K562 (cell line): ENCODE measurements around the gene PREX1. TPM values are rescaled to one million over a fixed set of nuclear protein-coding genes. Genes with fewer than 3 reads are reported as not detected.

Experiments
- ATAC-seq: fragments of 200-7000 bp; cut with Tn5 transposase; 3 replicates; pipeline ENCODE4 v1.9.1; 2020; ENCODE audit warnings: moderate library complexity
- BruUV-seq: library from RNA; stranded (reverse); fragments of 400-500 nt; replicated peaks from 2 replicates; lab custom pipeline; 2021; lab: Mats Ljungman, UMichigan
- CTCF ChIA-PET: fragments of 300-600 bp; formaldehyde crosslinking; extraction: SDS; loops from one replicate; lab custom pipeline; 2021; ENCODE audit warnings: low intra/inter-chr PET ratio; lab: Yijun Ruan, JAX
- POLR2A ChIA-PET: fragments of 300-600, 350-650 bp; sonication (Branson Sonifier 250); formaldehyde crosslinking; extraction: SDS; loops from one replicate; lab custom pipeline; 2021; ENCODE audit warnings: antibody characterized with exemption, inconsistent platforms; lab: Yijun Ruan, JAX
- DNase-seq, 4 experiments: peaks; one replicate each; pipeline versions ENCODE4 v3.0.0 to v3.0.0-alpha.2; 2011 to 2018; ENCODE audit warnings: low spot score in 3 of 4, mixed read lengths in 3 of 4; ENCODE audit errors: extremely low read depth in 1 of 4
- FAIRE-seq: peaks from 2 replicates; lab custom pipeline; 2011; peaks lifted over from hg19 to GRCh38; lab: Jason Lieb, UNC
- H2AFZ ChIP-seq: 2 replicates; pipeline ENCODE4 v1.6.0; 2011; ENCODE audit warnings: low read depth, low read length, control low read depth, inconsistent platforms
- H3K27ac ChIP-seq: fragments of 200-600 bp; 3 replicates; pipeline ENCODE4 v1.8.0; 2011; ENCODE audit warnings: low read depth, mild to moderate bottlenecking, control low read depth, inconsistent platforms, low read length, moderate library complexity, mixed read lengths; ENCODE audit errors: extremely low read depth
- H3K27me3 ChIP-seq, 2 experiments: fragments of 300-600 bp in 1 of 2; 2 replicates in 1 of 2; 3 replicates in 1 of 2; pipeline versions ENCODE4 v1.6.0 to v1.8.0; 2011; ENCODE audit warnings: inconsistent platforms in 2 of 2, low read length in 2 of 2, mild to moderate bottlenecking in 1 of 2, mixed read lengths in 1 of 2, moderate library complexity in 1 of 2; ENCODE audit not compliant: control insufficient read depth in 2 of 2, insufficient read depth in 2 of 2
- H3K36me3 ChIP-seq: fragments of 300-600 bp; 3 replicates; pipeline ENCODE4 v1.8.0; 2011; ENCODE audit warnings: mild to moderate bottlenecking, low read length, inconsistent platforms; ENCODE audit not compliant: control insufficient read depth, insufficient read depth
- H3K4me1 ChIP-seq, 2 experiments: fragments of 200-600 bp in 1 of 2; replicated peaks in 1 of 2; 2 replicates in 1 of 2; 3 replicates in 1 of 2; pipeline versions ENCODE4 v1.5.1 to v1.8.0; 2011; ENCODE audit warnings: inconsistent platforms in 2 of 2, low read length in 2 of 2, mild to moderate bottlenecking in 1 of 2, mixed read lengths in 1 of 2, moderate library complexity in 1 of 2; ENCODE audit not compliant: control insufficient read depth in 2 of 2, insufficient read depth in 2 of 2
- H3K4me2 ChIP-seq: 2 replicates; pipeline ENCODE4 v1.6.1; 2011; ENCODE audit warnings: low read length, control low read depth, inconsistent platforms, mixed read lengths; ENCODE audit not compliant: insufficient read depth
- H3K4me3 ChIP-seq: fragments of 200-600 bp; sonication (generic), shearing (Covaris generic); 2 replicates; pipeline ENCODE4 v1.5.1; 2016; ENCODE audit warnings: control low read depth, inconsistent platforms
- H3K79me2 ChIP-seq: fragments of 200-600 bp; 3 replicates; pipeline ENCODE4 v1.8.0; 2011; ENCODE audit warnings: low read length, inconsistent platforms; ENCODE audit not compliant: control insufficient read depth, insufficient read depth
- H3K9ac ChIP-seq, 2 experiments: 2 replicates each; pipeline versions ENCODE4 v1.6.0 to v1.6.1; 2011; ENCODE audit warnings: low read depth in 2 of 2, low read length in 2 of 2, control low read depth in 1 of 2, inconsistent platforms in 1 of 2, mild to moderate bottlenecking in 1 of 2, mixed read lengths in 1 of 2; ENCODE audit not compliant: insufficient read depth in 1 of 2
- H3K9me1 ChIP-seq: one replicate; pipeline ENCODE4 v1.6.0; 2011; ENCODE audit warnings: inconsistent platforms, mild to moderate bottlenecking, low read length, moderate library complexity; ENCODE audit not compliant: control insufficient read depth, insufficient read depth
- H3K9me3 ChIP-seq: replicated peaks from 2 replicates; pipeline ENCODE4 v1.5.1; 2011; ENCODE audit warnings: low read depth, low read length, inconsistent platforms; ENCODE audit not compliant: control insufficient read depth, insufficient read depth
- H4K20me1 ChIP-seq: replicated peaks from 2 replicates; pipeline ENCODE4 v1.6.1; 2011; ENCODE audit warnings: low read length, inconsistent platforms, mixed read lengths; ENCODE audit not compliant: control insufficient read depth, insufficient read depth
- ARNT ChIP-seq, 2 experiments: fragments of 450-650 bp; IDR thresholded peaks; 2 replicates each; pipeline ENCODE4 v1.6.1; 2016; ENCODE audit warnings: mild to moderate bottlenecking in 1 of 2
- BRD4 ChIP-seq: fragments of 200-600 bp; sonication (generic); IDR thresholded peaks from 2 replicates; pipeline ENCODE4 v1.6.1; 2017; ENCODE audit warnings: inconsistent platforms
- CC2D1A ChIP-seq: fragments of 450-650 bp; IDR thresholded peaks from 2 replicates; pipeline ENCODE4 v1.6.1; 2017; ENCODE audit warnings: mild to moderate bottlenecking
- CTBP1 ChIP-seq: fragments of 450-650 bp; IDR thresholded peaks from 2 replicates; pipeline ENCODE4 v1.6.1; 2016; ENCODE audit warnings: borderline replicate concordance
- LEF1 ChIP-seq: fragments of 450-650 bp; IDR thresholded peaks from 2 replicates; pipeline ENCODE4 v1.6.1; 2016; ENCODE audit warnings: mild to moderate bottlenecking
- MITF ChIP-seq: IDR thresholded peaks from 2 replicates; pipeline ENCODE4 v1.6.1; 2014; ENCODE audit warnings: antibody characterized with exemption
- PCBP1 ChIP-seq: fragments of 200-400 bp; formaldehyde crosslinking; IDR thresholded peaks from 2 replicates; pipeline ENCODE4 v1.6.1; 2018; ENCODE audit warnings: mild to moderate bottlenecking, low read depth, low read length; ENCODE audit not compliant: poor library complexity, severe bottlenecking
- RBM22 ChIP-seq: fragments of 200-400 bp; formaldehyde crosslinking; IDR thresholded peaks from 2 replicates; pipeline ENCODE4 v1.6.1; 2018; ENCODE audit warnings: low read length, low read depth; ENCODE audit not compliant: poor library complexity, severe bottlenecking
- UBTF ChIP-seq, 2 experiments: IDR thresholded peaks; 2 replicates each; pipeline ENCODE4 v1.6.1; 2012; ENCODE audit warnings: improper control_type of control experiment in 2 of 2, low read depth in 2 of 2, low read length in 2 of 2, borderline replicate concordance in 1 of 2
- ZBTB7A ChIP-seq: IDR thresholded peaks from 2 replicates; pipeline ENCODE4 v1.6.1; 2011; ENCODE audit warnings: low read depth, mild to moderate bottlenecking, low read length, moderate library complexity, borderline replicate concordance; ENCODE audit not compliant: control insufficient read depth
- ZNF41 ChIP-seq: fragments of 250-450 bp; sonication (Bioruptor Pico); conservative IDR thresholded peaks from 2 replicates; pipeline ENCODE4 v1.4.0; 2020; ENCODE audit warnings: mild to moderate bottlenecking
- WGBS: fragments of 100-300 bp; shearing (Covaris generic); methylation state at CpG from one replicate; pipeline ENCODE4 v1.1.6; 2016; ENCODE audit warnings: low coverage, mixed read lengths; ENCODE audit not compliant: insufficient coverage; ENCODE audit errors: missing lambda C conversion rate; 5-methylcytosine and 5-hydroxymethylcytosine counted together
- in situ Hi-C: fragments of 300-500 bp; cut with MboI; formaldehyde crosslinking; loops from 4 replicates; pipeline ENCODE4 v1.15.0; 2018; ENCODE audit warnings: inconsistent platforms, mixed read lengths
- intact Hi-C: fragments of 100-400 bp; cut with micrococcal nuclease; formaldehyde crosslinking; loops from 2 replicates; pipeline ENCODE4 v1.14.2; 2022
- polyA plus RNA-seq, 8 experiments: library from polyadenylated mRNA; depleted of rRNA in 4 of 8; stranded (reverse) in 5 of 8; unstranded in 3 of 8; fragments of >200 nt; fragmentation: Nextera tagmentation in 2 of 8; fragmentation: Illumina TruSeq in 1 of 8; extraction: Ambion mirVana in 2 of 8; extraction: Trizol in 1 of 8; gene quantifications; 2 replicates each; pipeline versions ENCODE4 v1.2.1 to v1.2.3, GENCODE V29; 2011 to 2014; ENCODE audit warnings: inconsistent platforms in 1 of 8, missing spikeins in 1 of 8
- total RNA-seq, 7 experiments: library from RNA; depleted of rRNA in 6 of 7; stranded (reverse); fragments of >200 nt in 6 of 7; fragmentation: Illumina TruSeq in 2 of 7; extraction: Trizol in 2 of 7; gene quantifications; 2 replicates each; pipeline versions ENCODE4 v1.2.1 to v1.2.3, GENCODE V29; 2011 to 2021; ENCODE audit warnings: low replicate concordance in 1 of 7
- TF ChIP-seq, protein P1 (sequence below): fragments of 450-650 bp; IDR thresholded peaks from 2 replicates; pipeline ENCODE4 v1.7.0; 2016; ENCODE audit warnings: borderline replicate concordance
- TF ChIP-seq, protein P2 (sequence below): sonication (generic); formaldehyde crosslinking; IDR thresholded peaks from 2 replicates; pipeline ENCODE4 v1.8.1; 2022; ENCODE audit warnings: missing genetic modification reagents
- TF ChIP-seq, protein P3 (sequence below): fragments of 250-450 bp; sonication (Bioruptor Pico); IDR thresholded peaks from 2 replicates; pipeline ENCODE4 v1.4.0; 2020

PREX1 gene
- total and polyA plus RNA-seq, 9 of the 15 experiments (the other 6 are each of a cell fraction or from before 2014, with no cell fraction given): 0.37 to 10.4 (median 4.8) TPM

GRCh38 chr20:48648482-48649051 is 179.2 kb downstream of the PREX1 start:
- Histone ChIP-seq H3K4me3 (no peak overlapping the region), H3K79me2 (no peaks in the 10 kb centered on the region), H3K9me1 (no peaks in the 10 kb centered on the region), H4K20me1 (peaks cover 5% of the 10 kb centered on the region; the same call in 1 of the 2 replicates), H3K36me3 (peaks cover 14% of the 10 kb centered on the region; the same call in 2 of the 3 replicates), H3K9me3 (no peaks in the 10 kb centered on the region), H3K9ac (no peak overlapping the region), H3K27me3 (no peaks in the 10 kb centered on the region), H2AFZ (no peak overlapping the region), H3K27ac (no peak overlapping the region), H3K4me1 (peaks cover 0 to 3% of the 10 kb centered on the region in 2 experiments; a peak in 1 of 5 replicates), H3K4me2 (no peak overlapping the region)
- POLR2A ChIA-PET: interaction anchor here (0.6 to 1.6 kb wide), 2 partner anchors 9 to 247 kb away, joined by 4 to 8 read pairs; no protein-coding TSS in a partner anchor
- 33% methylated on average over 7 of the region's 9 CpGs for WGBS
- FAIRE-seq (no peak), DNase-seq (no peak), ATAC-seq (no peak)
- BruUV-seq: no TSS peak
- intact Hi-C loops: no loop called here
- in situ Hi-C loops: no loop called here
- CTCF ChIA-PET: no interaction called here
- TF ChIP-seq BRD4 (no peak), MITF (no peak), LEF1 (no peak), ZBTB7A (no peak), RBM22 (no peak), PCBP1 (no peak), ZNF41 (CRISPR knock-in tag) (no peak), ARNT (IDR thresholded peaks at IDR 0.05) (no peak), CTBP1 (no peak), UBTF (IDR thresholded peaks at IDR 0.05; ENCODE audit: borderline replicate concordance in 1 of 2, low read depth in 2 of 2, low read length in 2 of 2) (no peak), CC2D1A (no peak)
- TF ChIP-seq, protein P1, sequence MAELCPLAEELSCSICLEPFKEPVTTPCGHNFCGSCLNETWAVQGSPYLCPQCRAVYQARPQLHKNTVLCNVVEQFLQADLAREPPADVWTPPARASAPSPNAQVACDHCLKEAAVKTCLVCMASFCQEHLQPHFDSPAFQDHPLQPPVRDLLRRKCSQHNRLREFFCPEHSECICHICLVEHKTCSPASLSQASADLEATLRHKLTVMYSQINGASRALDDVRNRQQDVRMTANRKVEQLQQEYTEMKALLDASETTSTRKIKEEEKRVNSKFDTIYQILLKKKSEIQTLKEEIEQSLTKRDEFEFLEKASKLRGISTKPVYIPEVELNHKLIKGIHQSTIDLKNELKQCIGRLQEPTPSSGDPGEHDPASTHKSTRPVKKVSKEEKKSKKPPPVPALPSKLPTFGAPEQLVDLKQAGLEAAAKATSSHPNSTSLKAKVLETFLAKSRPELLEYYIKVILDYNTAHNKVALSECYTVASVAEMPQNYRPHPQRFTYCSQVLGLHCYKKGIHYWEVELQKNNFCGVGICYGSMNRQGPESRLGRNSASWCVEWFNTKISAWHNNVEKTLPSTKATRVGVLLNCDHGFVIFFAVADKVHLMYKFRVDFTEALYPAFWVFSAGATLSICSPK: no peak
- TF ChIP-seq, protein P2, sequence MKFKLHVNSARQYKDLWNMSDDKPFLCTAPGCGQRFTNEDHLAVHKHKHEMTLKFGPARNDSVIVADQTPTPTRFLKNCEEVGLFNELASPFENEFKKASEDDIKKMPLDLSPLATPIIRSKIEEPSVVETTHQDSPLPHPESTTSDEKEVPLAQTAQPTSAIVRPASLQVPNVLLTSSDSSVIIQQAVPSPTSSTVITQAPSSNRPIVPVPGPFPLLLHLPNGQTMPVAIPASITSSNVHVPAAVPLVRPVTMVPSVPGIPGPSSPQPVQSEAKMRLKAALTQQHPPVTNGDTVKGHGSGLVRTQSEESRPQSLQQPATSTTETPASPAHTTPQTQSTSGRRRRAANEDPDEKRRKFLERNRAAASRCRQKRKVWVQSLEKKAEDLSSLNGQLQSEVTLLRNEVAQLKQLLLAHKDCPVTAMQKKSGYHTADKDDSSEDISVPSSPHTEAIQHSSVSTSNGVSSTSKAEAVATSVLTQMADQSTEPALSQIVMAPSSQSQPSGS: no peak
- TF ChIP-seq, protein P3, sequence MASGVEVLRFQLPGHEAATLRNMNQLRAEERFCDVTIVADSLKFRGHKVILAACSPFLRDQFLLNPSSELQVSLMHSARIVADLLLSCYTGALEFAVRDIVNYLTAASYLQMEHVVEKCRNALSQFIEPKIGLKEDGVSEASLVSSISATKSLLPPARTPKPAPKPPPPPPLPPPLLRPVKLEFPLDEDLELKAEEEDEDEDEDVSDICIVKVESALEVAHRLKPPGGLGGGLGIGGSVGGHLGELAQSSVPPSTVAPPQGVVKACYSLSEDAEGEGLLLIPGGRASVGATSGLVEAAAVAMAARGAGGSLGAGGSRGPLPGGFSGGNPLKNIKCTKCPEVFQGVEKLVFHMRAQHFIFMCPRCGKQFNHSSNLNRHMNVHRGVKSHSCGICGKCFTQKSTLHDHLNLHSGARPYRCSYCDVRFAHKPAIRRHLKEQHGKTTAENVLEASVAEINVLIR: no peak
